ENCODE data around the gene JADE3. TPM values are rescaled to one million over a fixed set of nuclear protein-coding genes. Genes with fewer than 3 reads are reported as not detected.
"Not testable (repeated sequence)": the region's sequence is repeated elsewhere in the genome, so short reads cannot be mapped to it uniquely, and the experiment has no call there.

The JADE3 gene
- total RNA-seq, 1 donor from 2014 or later, result 6.3 TPM

- no peak for DNase-seq
Measured at GRCh38 chrX:46935295-46935694, 23.1 kb downstream of the JADE3 start.

DNA sequence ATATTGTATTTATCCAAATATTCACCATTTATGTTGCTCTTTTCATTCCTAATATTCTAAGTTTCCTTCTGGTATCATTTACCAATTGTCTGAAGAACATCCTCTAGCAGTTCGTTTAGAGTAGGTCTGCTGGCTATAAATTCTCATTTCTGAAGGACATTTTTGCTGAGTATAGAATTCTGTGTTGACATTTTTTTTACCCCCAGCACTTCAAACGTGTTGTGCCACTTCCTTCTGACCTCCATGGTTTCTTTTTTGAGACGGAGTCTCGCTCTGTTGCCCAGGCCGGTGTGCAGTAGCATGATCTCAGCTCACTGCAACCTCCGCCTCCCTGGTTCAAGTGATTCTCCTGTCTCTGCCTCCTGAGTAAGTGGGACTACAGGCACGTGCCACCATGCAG, 26.4 kb downstream of the JADE3 start:
- no peak for DNase-seq

DNA sequence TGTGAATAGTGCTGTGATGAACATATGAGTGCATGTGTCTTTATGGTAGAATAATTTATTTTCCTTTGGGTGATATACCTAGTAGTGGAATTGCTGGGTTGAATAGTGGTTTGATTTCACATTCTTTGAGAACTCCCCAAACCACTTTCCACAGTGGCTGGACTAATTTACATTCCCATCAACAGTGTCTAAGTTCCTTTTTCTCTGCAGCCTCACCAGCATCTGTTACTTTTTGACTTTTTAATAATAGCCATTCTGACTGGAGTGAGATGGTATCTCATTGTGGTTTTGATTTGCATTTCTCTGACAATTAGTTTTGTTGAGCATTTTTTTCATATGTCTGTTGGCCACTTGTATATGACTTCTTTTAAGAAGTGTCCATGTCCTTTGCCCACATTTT, 29.1 kb downstream of the JADE3 start:
- DNase-seq, result no peak

DNA sequence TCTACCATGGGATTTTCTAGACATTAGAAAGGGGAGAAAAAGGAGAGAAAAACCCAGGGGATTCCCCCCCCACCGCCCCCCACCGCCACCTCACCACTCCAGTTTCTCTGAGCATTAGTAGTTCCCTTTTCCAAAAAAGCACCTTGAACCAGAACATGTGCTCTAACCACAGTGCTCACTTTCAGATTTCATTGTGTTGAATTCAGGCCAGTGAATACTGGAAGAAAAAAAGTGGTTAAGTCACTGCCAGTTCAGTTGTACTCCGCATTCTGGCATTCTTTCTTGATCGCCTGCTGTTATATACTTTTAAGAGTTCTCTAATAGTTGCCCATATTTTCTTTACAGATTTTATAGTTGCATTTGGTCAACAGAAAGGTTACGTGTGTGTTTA, 40.9 kb downstream of the JADE3 start:
- no peak for DNase-seq

GRCh38 chrX:46953597-46953996, 41.4 kb downstream of the JADE3 start:
- no peak for DNase-seq

DNA sequence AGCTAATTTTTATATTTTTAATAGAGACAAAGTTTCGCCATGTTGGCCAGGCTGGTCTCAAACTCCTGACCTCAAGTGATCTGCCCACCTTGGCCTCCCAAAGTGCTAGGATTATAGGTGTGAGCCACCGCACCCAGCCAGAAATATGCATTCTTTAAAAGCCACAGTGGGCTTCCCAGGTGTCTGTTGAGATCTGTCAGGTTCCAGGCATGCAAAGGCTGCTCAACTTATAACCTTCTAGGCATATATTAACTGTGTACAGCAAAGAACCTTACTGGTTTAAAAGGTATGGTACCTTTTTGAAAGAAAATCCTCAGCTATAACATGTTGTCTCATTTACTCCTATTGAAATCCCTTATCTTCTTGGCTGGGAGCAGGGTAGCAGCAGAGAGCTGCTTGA, 42.5 kb downstream of the JADE3 start:
- DNase-seq, result no peak

DNA sequence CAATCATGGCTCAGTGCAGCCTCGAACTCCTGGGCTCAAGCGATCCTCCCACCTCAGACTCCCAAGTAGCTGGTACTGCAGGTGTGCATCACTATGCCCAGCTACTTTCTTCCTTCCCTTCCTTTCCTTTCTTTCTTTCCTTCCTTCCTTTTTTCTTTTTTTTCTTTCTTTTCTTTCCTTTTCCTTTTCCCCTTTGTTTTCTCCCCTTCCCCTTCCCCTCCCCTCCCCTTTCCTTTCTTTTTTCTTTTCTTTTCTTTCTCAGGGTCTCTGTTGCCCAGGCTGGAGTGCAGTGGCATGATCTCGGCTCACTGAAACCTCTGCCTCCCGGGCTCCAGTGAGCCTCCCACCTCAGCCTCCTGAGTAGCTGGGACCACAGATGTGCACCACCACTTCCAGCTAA, 44.4 kb downstream of the JADE3 start:
- not testable (repeated sequence) for DNase-seq

DNA sequence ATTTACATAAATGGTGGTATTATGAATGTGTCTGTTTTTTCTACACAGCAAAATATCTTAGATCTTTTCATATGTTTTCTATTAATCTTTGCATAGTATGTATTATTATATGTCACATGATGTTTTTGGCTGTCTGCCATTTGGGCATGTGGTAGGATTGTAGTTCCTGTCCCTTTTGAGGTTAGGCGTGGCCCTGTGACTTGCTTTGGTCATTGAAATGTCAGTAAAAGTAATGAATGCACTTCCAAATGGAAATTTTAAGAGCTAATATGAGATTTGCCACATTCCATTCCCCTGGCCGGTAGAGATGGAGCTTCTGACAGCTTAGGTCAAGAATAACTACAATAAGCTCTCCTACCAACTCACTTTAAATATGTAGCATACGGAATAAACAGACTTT, 45.1 kb downstream of the JADE3 start:
- no peak for DNase-seq

DNA sequence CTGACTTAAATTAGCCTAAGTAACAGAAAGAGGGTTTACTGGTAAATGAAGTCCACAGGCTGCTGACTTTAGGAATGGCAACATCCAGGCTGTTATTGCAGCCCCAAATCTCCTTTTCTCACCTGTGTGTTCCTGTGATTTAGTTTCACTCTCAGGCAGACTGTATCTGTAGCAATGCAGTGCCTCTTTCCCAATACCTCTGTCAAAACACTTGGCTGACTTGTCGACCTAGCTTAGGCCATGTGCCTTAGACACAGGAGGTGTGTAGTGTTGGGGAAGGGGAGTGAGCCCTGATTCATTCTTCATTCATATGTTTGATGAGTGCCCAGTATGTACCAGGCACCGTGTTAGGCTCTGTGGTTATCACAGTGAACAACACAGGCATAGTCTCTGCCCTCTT, 46.9 kb downstream of the JADE3 start:
- no peak for DNase-seq

GRCh38 chrX:46959985-46960700, 47.9 kb downstream of the JADE3 start:
- no peak for DNase-seq

DNA sequence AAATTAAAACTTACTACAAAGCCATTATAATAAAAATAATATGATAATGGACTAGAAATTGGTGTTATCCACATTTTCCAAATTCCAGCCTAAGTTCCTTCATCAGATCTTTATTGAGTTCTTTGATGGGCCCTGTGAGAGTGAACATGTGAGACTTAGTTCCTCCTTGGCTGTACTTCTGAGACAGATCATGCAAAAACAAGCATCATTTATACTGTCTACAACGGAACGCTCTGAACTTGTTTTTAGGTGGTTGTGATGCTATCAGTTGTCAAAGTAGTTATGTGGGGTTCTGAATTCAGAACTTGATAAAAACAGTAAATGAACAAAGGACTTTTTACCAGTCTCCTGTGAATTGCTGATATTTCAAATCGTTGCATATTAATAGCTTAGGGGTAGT, 48.9 kb downstream of the JADE3 start:
- DNase-seq, result no peak

GRCh38 chrX:46961574-46962283, 49.5 kb downstream of the JADE3 start:
- peak; percentile 5 for DNase-seq

- no peak for DNase-seq
Measured at GRCh38 chrX:46965125-46965758, 53.0 kb downstream of the JADE3 start.

DNA sequence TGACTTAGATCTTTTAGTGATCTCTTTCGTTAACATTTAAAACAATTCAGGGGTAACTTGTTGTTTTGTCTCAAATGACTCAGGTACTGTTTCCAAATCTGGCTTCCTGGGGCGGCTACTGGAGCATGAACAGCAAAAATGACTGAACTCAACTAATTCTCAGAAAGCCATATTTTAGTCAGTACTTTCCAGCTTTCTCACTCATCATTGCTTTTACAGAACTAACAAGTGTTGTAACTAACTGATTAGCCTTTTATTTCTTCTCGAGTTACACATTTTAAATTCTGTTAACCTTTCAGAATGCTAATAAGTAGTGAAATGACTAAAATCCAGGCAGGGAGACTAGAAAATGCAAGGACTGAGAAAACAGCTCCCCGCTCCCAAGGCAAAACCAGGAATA, 55.3 kb downstream of the JADE3 start:
- DNase-seq, result no peak

GRCh38 chrX:46977046-46977445, 64.8 kb downstream of the JADE3 start:
- DNase-seq, result not testable (repeated sequence)

DNA sequence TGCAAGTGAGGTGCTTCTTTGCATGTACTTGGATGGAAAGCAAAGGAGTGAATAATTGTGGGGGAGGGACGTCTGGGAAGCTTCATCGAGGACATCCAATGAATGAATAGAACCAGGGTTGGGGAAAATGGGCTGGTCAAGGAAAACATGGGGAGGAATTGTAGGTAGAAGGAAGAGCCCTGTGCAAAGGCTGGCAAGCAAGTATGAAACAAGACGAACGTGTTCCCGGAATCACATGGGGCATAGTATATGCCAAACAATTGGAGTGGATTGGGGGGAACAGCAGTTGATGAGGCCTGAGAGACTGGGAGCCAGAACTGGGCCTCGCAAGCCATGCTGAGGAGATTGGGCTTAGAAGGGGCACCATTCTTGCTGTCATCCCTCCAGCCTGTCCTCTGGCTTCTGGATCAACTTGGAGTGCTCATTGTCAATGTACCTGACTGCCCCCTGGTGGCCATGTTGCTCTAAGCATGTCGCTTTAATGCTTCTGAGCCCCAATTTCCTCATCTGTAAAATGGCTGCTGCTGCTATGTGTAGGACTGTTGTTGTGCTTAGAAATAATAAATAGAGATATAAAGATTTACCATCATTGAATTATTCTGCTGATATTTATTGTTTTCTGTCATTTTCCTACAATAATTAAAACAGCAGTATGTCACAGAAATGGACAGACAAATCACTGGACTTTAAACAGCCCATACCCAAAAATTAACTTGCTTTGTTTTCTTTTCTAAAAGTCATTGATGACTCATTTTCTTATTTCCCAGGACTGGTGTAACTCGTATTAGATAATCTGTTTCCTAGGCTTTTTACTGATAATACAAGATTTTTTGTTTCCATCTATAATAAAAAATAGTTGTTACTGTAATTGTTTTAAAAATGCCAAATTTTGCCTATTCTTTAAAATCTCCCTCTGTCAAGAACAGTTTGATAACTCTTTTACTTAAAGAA, 66.4 kb downstream of the JADE3 start:
- peak; percentile 37 for DNase-seq

GRCh38 chrX:46984705-46985104, 72.5 kb downstream of the JADE3 start:
- no peak for DNase-seq

- no peak for DNase-seq
Measured at GRCh38 chrX:46989548-46989947, 77.3 kb downstream of the JADE3 start.

DNA sequence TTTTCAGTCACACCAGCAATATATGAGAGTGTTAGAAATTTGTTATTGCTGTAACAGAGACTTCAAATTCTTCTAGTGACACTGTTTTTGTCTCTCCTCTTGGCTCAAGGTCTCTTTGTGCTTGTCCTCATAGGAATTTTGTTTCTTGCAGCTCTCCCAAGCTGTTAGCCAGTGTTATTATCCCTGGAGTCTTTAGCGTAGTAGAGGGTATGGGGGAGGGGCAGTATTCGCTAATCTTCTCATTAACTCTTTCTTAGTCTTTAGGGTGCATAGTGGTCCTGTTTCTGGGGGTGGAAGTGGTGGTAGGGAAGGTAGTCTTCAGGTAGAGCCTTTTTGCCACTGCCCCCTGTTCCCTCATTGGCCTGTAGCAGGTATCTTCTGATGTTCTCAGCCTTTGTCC, 79.4 kb downstream of the JADE3 start:
- DNase-seq, result no peak

DNA sequence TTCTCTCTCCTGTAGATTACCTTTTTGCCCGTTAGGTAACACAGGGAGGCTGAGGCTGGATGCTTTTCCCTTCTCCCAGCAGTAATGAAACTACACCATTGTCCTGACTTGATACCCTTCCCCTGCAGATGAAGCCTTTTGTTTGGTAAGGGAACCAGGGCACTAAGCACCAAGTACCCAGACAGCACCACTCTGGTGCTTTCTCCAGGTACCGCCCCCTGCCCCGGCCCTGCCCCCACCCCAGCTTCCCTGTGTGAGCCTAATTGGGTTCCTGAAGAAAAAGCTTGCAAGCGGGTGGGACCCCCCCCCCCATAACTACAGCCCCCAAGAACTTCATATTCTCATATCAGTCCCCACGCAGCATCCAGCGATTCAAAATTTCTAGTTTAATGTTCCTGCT, 79.8 kb downstream of the JADE3 start:
- DNase-seq, result no peak

DNA sequence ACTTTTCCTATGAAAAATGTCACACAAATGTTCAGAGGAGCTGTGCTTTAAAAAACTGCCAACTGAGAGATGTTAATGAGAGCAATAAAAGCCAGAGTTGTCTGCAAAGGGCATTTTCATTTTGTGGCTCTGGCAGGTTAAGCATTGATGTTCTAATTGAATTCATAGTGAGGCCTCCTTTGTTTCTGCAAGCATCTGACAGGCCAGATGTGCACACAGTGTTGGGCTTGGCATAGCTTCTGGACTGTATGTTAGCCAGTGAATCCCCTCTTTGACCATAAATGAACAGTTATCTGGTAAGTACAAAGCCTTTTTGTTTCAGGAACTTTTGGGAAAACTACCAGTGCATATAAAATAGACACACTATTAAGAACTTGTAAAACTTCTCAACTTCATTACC, 81.9 kb downstream of the JADE3 start:
- DNase-seq, result peak; percentile 5

- DNase-seq, result no peak
Measured at GRCh38 chrX:47012131-47012530, 99.9 kb downstream of the JADE3 start.

Measured in tongue (tissue), 2 donors.